C4-2B (cell line): ENCODE measurements around the gene ZNF57.

Source experiments
- ZFX ChIP-seq: fragments of 450-650 bp; IDR thresholded peaks from 2 replicates; pipeline ENCODE4 v1.6.1; 2017
- TF ChIP-seq, protein P1 (sequence below): fragments of 450-650 bp; conservative IDR thresholded peaks from 2 replicates; pipeline ENCODE4 v1.5.1; 2017; ENCODE audit warnings: mild to moderate bottlenecking

DNA sequence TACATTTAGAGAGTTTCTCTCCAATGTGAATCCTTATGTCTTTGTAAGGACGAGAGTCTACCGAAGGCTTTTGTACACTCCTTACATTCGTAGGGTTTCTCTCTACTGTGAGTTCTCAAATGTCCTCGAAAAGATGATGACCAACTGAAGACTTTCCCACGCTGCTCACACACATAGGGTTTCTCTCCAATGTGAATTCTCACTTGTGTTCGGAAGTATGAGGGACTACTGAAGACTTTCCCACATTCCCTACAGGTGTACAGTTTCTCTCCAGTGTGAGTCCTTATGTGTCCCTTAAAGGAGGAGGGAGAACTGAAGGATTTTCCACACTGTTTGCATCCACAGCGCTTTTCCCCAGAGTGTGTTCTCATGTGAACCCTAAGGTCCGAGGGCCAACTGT is 4.0 kb upstream of the ZNF57 start:
- TF ChIP-seq ZFX = no peak
- TF ChIP-seq, protein P1, sequence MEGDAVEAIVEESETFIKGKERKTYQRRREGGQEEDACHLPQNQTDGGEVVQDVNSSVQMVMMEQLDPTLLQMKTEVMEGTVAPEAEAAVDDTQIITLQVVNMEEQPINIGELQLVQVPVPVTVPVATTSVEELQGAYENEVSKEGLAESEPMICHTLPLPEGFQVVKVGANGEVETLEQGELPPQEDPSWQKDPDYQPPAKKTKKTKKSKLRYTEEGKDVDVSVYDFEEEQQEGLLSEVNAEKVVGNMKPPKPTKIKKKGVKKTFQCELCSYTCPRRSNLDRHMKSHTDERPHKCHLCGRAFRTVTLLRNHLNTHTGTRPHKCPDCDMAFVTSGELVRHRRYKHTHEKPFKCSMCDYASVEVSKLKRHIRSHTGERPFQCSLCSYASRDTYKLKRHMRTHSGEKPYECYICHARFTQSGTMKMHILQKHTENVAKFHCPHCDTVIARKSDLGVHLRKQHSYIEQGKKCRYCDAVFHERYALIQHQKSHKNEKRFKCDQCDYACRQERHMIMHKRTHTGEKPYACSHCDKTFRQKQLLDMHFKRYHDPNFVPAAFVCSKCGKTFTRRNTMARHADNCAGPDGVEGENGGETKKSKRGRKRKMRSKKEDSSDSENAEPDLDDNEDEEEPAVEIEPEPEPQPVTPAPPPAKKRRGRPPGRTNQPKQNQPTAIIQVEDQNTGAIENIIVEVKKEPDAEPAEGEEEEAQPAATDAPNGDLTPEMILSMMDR = no peak
